GM13977 (cell line): ENCODE measurements around the gene DRD3.

ENCODE experiments used
- DNase-seq: peaks from one replicate; pipeline ENCODE4 v3.0.0; 2012; ENCODE audit warnings: low spot score
- in situ Hi-C: fragments of 300-500 bp; cut with MboI; formaldehyde crosslinking; loops from one replicate; pipeline ENCODE4 v1.12.0; 2022; ENCODE audit warnings: low sequenced_read_pairs, low pct_unique_long_range_greater_than_20kb, mixed read lengths, inconsistent platforms; ENCODE audit not compliant: unreplicated experiment
- TF ChIP-seq, protein P1 (sequence below): IDR thresholded peaks from 2 replicates; pipeline ENCODE4 v1.5.1; 2012; ENCODE audit warnings: mild to moderate bottlenecking, control low read depth; ENCODE audit not compliant: insufficient read depth; ENCODE audit errors: extremely low read depth, missing control alignments

DRD3 gene

DNA sequence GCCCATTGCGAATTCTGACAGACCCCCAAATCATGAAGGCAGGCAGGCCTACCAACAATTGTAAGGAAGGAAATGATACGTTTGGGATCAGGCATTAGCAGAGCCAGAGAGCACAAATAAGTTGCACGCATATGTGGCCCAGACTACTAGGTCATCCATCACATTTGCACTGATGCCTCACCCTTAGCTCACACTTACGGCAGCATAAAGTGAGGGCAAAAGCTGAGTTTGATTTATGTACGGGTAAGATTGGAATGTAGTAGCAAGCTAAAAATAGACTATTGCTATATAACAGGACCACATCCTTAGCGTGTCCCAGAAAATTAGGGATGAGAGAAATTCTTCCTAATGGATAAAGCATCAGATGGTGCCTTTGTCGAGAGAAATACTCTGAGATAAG is 63.7 kb downstream of the DRD3 start:
- DNase-seq, result no peak
- TF ChIP-seq, protein P1, sequence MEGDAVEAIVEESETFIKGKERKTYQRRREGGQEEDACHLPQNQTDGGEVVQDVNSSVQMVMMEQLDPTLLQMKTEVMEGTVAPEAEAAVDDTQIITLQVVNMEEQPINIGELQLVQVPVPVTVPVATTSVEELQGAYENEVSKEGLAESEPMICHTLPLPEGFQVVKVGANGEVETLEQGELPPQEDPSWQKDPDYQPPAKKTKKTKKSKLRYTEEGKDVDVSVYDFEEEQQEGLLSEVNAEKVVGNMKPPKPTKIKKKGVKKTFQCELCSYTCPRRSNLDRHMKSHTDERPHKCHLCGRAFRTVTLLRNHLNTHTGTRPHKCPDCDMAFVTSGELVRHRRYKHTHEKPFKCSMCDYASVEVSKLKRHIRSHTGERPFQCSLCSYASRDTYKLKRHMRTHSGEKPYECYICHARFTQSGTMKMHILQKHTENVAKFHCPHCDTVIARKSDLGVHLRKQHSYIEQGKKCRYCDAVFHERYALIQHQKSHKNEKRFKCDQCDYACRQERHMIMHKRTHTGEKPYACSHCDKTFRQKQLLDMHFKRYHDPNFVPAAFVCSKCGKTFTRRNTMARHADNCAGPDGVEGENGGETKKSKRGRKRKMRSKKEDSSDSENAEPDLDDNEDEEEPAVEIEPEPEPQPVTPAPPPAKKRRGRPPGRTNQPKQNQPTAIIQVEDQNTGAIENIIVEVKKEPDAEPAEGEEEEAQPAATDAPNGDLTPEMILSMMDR, result no peak
- in situ Hi-C loops, result no loop called here

DNA sequence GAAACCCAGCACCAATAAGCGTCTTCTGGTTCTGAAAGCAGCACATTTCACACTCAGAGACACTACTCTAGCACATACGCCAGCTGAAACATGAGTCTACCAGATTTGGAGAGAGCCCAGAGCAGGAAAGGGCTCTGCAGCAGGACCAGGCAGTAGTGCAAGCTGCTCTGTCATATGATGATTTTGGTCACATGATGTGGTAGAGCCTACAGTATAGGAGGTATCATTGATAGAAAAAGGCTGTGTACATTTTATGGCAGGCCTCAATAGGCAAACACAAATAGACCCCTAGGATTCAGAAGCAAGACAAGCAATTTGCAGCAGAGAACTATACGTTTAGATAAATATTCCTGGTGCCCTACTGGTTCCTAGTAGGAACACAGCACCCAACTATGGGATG is 64.1 kb downstream of the DRD3 start:
- in situ Hi-C loops, result no loop called here
- no peak for DNase-seq
- TF ChIP-seq, protein P1, result no peak

DNA sequence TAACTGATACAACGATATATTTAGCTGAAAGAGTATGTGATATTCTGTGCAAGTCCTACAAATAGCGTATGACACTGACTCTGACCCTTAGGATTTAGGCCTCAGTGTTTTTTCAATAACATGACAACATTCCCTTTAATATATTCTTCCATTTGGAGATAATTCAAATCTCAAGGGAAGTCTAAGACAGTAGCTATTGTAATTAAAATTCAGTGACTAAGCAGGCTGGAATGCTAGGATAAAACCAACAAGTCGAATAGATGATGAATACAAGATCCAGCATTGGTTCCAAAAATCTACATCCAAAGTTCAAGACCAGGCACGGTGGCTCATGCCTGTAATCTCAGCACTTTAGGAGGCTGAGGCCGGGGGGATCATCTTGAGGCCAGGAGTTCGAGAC is 66.2 kb downstream of the DRD3 start:
- in situ Hi-C loops, result no loop called here
- DNase-seq, result no peak
- TF ChIP-seq, protein P1, result no peak

DNA sequence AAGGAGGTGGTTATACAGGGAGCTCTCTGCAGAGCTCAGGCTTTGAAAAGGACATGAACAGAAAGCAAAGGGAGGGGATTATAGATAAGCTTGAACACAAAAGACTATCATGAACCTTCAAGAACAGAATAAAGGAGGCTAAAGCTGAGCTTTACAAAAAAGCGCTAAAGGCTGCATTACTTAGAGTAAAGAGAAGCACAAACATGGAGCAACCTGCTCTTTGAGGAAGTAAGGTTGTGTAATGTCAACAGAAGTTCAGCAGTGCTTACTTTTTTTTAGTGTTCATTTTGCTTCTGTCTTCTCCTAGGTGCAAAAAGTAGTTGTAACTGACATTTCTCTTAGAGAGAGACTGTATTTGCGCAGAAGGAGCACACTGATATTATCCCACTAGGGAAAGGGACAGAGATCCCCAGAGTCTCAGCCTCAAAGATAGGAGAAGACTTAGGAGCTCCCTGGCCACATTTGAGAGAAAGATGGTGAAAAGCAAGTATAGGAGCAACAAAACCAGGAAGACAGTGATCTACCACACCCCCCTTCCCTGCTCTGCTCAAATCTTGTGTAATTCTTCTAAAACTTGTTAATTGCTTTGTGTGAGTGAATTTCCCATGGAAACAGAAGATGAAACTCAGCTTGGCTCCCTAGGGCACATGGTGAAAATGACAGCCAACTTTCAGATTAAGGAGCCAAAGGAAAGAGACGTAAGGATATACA is 67.6 kb downstream of the DRD3 start:
- no peak for DNase-seq
- in situ Hi-C loops, result no loop called here
- TF ChIP-seq, protein P1, result no peak

DNA sequence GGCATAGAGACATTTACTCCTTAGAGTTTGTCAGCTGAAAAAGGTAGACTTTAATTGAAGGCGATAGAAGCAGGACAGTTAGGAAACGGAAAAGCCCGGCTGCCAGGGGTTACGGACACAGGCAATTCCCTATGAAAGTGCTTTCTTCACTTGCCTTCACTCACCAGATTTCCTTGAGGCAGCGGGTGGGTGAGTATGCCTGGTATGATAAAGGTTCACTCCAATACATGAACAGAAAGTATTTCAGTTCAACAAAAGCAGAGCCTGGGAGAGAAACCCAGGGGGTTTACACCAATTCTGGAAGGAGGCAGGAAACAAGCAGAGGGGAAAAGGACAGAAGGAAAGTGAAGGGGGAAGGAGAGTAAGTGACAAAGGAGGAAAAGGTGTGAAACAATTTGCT is 68.4 kb downstream of the DRD3 start:
- TF ChIP-seq, protein P1, result no peak
- in situ Hi-C loops, result no loop called here
- DNase-seq, result no peak

DNA sequence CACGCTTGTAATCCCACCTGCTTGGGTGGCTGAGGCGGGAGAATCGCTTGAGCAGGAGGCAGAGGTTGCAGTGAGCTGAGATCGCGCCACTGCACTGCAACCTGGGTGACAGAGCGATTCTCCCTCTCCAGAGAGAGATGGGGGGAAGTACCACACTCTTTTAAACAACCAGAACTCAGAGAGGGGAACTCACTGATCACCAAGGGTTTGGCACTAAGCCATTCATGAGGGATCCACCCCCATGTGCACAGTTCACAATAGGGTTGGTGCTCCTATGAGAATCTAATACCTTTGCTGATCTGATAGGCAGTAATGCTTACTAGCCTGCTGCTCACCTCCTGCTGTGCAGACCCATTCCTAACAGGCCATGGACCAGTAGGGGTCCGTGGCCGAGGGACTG is 70.7 kb downstream of the DRD3 start:
- in situ Hi-C loops, result no loop called here
- DNase-seq, result no peak

More for the DNA sequence above, 70.7 kb downstream of the DRD3 start:
- TF ChIP-seq, protein P1, result no peak
